ENCODE measurements around the gene HSDL1. TPM values are rescaled to one million over a fixed set of nuclear protein-coding genes. Genes with fewer than 3 reads are reported as not detected.

The HSDL1 gene
- total and polyA plus RNA-seq, 2 of the 8 experiments (the other 6 are each of a cell fraction or from before 2014, with no cell fraction given) = 25.0 to 55.7 TPM

DNA sequence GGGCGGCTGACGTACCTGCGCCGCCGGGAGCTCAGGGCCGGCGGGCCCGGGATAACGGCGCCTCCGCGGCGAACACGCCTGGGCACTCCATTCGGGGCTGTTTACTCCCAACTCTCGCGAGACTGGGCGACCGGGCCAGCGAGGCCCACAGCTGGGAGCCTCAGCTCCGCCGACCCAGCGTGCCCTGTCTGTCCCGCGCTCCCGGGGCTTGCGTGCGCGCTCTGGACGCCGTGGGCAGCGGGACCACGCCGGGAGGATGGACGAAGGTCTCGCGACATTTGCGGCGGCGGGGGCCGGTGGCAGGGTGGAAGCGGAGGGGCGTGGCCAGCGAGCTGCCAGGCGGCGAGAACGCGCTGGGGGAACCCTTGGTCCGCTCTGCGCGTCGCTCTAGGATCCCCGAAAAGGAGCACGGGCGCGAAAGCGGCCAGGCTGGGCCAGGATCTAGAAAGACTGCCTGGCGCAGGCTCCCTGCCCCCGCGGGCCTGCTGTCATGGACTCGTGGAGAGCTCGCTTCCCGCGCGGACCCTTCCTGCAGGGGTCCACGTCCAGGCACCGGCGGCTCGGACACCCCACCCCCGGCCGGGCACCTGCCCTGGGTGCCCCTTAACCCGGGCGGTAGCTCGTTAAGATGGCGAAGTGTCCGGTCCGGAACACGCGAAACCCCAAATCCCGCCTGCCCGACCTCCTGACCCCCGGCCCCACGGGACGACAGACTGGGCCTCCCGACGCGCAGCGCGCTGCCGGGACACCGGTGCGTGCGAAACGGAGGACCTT lies 28.1 kb downstream of the HSDL1 start, which contains the start of gene MBTPS1 (continued):
- no peak for TF ChIP-seq SP2 (IDR thresholded peaks at IDR 0.05; ENCODE audit: low read length)
- peak; percentile 43 for TF ChIP-seq E2F6 (IDR thresholded peaks at IDR 0.05)
- TF ChIP-seq CHD7 (IDR thresholded peaks at IDR 0.05; ENCODE audit: insufficient replicate concordance, low read length) = no peak
- peak; percentile 28 to 69; a peak in 1 of 4 replicates for TF ChIP-seq SIN3A (conservative IDR thresholded peaks at IDR 0.05 in 1 of 2, IDR thresholded peaks at IDR 0.05 in 1 of 2; ENCODE audit: low read depth in 1 of 2, low read length in 2 of 2)
- peak; percentile 78 for TF ChIP-seq TAF1 (IDR thresholded peaks at IDR 0.05; ENCODE audit: low read depth, low read length)
- no peak for TF ChIP-seq RNF2 (IDR thresholded peaks at IDR 0.05; ENCODE audit: borderline replicate concordance, low read depth, low read length, missing control alignments, poor library complexity, severe bottlenecking)
- TF ChIP-seq YY1 (IDR thresholded peaks at IDR 0.05; ENCODE audit: low read depth, low read length) = 0 out of 2 replicates have a peak, but pooled peaks have one; percentile 33
- no peak for TF ChIP-seq FOSL1 (IDR thresholded peaks at IDR 0.05; ENCODE audit: insufficient read depth, low read depth, low read length)
